Measurements from ENCODE around the gene TMEM198.

GRCh38 chr2:219555956-219556355 is 12.1 kb downstream of the TMEM198 start:
- no peak for TF ChIP-seq POLR2AphosphoS5 (IDR thresholded peaks at IDR 0.05; ENCODE audit: borderline replicate concordance, low read depth, low read length)
- TF ChIP-seq EZH2 (IDR thresholded peaks at IDR 0.05), result no peak

Data from SK-N-MC (cell line).